GM13976 (cell line): ENCODE results near the gene FBLL1.

Source experiments
- DNase-seq: peaks from one replicate; pipeline ENCODE4 v3.0.0; 2012; ENCODE audit warnings: low spot score
- CTCF ChIP-seq: IDR thresholded peaks from 2 replicates; pipeline ENCODE4 v1.5.1; 2012; ENCODE audit warnings: borderline replicate concordance, mild to moderate bottlenecking; ENCODE audit not compliant: insufficient read depth; ENCODE audit errors: extremely low read depth, missing control alignments, control extremely low read depth
- in situ Hi-C: fragments of 300-500 bp; cut with MboI; formaldehyde crosslinking; loops from one replicate; pipeline ENCODE4 v1.12.0; 2022; ENCODE audit warnings: low sequenced_read_pairs, mixed read lengths, inconsistent platforms; ENCODE audit not compliant: unreplicated experiment

The FBLL1 gene

GRCh38 chr5:168494057-168494555, 35.0 kb upstream of the FBLL1 start:
- no peak for DNase-seq
- in situ Hi-C loops: no loop called here
- no peak for TF ChIP-seq CTCF

GRCh38 chr5:168502563-168503237, 26.4 kb upstream of the FBLL1 start:
- in situ Hi-C loops: no loop called here
- TF ChIP-seq CTCF: no peak
- DNase-seq: no peak

GRCh38 chr5:168513861-168514428, 15.2 kb upstream of the FBLL1 start:
- in situ Hi-C loops: no loop called here
- no peak for DNase-seq
- TF ChIP-seq CTCF: no peak

GRCh38 chr5:168525856-168526255, 3.2 kb upstream of the FBLL1 start:
- in situ Hi-C loops: no loop called here

GRCh38 chr5:168527756-168528295, 1.3 kb upstream of the FBLL1 start:
- no peak for DNase-seq
- no peak for TF ChIP-seq CTCF
- in situ Hi-C loops: no loop called here

More at GRCh38 chr5:168525856-168526255, 3.2 kb upstream of the FBLL1 start:
- no peak for TF ChIP-seq CTCF
- no peak for DNase-seq

- TF ChIP-seq CTCF: no peak
- peak; percentile 20 for DNase-seq
- in situ Hi-C loops: no loop called here
These were observed 499 bp downstream of the FBLL1 start for GRCh38 chr5:168529374-168530234.
